ENCODE results near the gene SIGLEC6.
A peak's percentile ranks its signal among the peaks of the same experiment; 100 is the strongest.
"Not testable (repeated sequence)": the region's sequence is repeated elsewhere in the genome, so short reads cannot be mapped to it uniquely, and the experiment has no call there.

SIGLEC6 gene

DNA sequence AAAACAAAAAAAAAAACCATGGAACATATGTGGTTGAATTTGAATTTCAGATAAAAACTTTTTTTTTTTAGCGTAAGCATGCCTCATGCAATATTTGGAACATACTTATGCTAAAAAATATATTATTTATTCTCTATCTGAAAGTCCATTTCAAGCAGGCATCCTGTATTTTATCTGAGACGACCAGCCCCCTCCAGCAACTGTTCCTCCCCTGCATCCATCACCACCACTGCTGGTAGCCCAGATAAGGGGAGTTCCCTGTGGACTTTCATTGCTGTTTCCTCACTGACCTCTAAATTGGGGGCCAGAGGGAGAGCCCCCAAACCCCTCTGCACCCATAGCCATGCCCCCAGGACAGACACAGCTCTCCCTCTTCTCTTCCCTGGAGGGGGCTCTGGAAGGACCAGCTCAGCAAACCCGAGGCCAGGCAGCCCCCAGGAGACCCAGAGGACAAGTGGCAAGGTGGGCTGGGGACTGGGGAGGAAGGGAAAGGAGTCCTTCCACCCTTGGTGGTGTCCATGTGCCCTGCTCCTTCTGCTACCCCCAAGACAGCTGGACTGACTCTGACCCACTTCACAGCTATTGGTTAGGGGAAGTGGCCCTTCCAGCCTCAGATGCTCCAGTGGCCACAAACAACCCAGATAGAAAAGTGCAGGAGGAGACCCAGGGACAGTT lies 23.3 kb downstream of the SIGLEC6 start:
- no peak for DNase-seq

GRCh38 chr19:51507640-51508058 lies 23.8 kb downstream of the SIGLEC6 start:
- DNase-seq, result no peak

DNA sequence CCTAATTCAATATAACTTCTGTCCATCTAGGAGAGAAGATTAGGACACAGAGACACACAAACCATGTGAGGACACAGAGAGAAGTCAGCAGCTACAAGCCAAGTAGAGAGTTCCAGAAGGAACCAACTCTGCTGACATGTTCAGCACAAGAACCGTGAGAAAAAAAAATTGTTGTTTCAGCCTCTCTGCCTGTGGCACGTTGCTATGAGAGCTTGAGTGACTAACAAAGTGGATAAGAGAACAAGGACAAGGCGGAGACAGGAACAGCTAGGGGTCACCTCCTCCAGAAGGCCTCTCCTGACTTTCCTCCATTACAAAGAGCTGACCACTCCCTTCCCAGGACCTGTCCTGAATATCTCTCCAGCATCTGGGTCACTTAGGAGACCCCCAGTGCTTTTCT lies 24.3 kb downstream of the SIGLEC6 start:
- no peak for DNase-seq

DNA sequence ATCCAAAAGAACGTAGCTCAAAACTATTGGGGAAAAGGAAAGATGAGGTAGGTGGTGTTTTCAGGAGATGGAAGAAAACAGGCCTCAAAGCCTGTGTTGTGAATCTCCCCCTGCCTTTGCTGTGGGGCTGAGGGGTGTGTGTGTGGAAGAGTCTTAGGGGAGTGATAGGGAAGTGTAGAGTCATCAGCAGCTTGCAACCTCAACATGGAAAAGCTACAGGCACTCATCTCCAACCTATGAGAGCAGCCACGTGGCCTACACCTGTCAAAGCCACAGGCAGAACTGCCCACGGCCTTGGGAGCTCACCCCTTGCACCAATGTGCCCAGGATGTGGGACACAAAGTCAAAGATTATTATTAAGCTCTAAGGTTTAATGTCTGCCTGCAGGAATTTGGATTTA lies 25.6 kb downstream of the SIGLEC6 start:
- no peak for DNase-seq

DNA sequence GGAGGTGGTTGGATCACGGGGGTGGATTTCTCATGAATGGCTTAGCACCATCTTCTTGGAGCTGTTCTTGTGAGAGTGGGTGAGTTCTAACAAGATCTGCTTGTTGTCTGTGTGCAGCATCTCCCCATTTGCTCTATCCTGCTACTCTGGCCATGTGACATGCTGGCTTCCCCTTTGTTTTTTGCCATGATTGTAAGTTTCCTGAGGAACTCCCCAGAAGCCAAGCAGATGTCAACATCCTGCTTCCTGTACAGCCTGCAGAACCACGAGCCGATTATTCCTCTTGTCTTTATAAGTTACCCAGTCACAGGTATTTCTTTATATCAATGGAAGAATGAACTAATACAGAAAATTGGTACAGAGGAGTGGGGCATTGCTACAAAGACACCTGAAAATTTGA lies 27.6 kb downstream of the SIGLEC6 start:
- no peak for DNase-seq

DNA sequence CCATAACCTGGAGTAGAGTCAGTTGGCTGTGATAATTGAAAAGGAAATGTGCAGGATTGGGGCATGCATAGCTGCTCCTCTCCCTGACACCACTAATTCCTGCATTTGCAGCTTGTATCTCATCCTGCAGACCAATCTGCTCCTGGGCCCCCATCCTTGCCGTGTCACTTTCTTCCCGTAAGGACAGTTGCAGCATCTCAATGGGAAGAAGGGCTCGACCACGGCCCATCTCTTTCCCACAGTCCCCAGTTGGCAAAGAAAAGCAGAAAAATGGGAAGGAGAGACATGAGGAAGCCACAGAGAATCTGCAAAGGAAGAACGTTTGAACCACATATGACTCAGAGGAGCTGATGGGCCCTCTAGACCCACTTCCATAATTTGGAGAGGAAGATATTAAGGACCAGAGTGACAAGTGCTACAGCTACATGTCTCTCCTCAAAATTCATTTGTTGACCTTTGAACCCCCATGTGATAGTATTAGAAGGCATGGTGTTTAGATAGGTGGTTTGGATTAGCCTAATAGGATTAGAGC lies 28.1 kb downstream of the SIGLEC6 start:
- DNase-seq, result no peak

DNA sequence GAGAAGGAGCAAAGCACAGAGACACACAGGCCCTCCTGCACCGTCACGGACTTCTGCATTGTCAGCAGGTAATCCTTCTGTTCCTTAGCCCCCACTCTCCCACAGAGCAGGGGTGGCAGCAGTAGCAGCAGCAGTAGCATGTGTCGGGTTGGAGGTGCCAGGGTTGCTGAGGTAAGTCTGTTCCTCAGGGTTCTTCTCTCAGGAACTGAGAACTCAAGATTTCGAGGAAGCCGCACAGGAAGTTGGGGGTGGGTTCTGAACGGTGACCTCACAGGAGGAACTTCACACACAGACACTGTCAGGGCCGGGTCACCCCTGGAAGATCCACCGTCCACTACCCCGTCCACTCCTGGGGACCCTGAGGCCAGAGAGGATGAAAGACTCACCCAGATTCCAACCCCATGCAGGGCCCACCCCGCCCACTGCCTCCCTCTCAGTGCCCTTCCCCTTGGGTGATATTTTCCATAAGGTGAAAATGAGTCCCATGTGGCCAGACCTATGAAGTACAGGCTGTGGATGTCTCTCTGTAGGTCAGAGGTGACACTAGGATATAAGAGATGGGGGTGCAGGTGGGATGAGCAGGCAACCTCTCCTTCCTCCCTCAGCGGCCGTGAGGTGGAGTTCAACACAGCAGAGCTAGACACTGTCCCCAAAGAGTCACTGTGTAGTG lies 29.7 kb downstream of the SIGLEC6 start, which contains the start of gene SIGLEC12:
Gene SIGLEC12, minus strand, starts transcription at position 207 of the 670 bp plus-strand sequence. Its CDS starts 67 bp downstream, at position 140.
- DNase-seq, result no peak

DNA sequence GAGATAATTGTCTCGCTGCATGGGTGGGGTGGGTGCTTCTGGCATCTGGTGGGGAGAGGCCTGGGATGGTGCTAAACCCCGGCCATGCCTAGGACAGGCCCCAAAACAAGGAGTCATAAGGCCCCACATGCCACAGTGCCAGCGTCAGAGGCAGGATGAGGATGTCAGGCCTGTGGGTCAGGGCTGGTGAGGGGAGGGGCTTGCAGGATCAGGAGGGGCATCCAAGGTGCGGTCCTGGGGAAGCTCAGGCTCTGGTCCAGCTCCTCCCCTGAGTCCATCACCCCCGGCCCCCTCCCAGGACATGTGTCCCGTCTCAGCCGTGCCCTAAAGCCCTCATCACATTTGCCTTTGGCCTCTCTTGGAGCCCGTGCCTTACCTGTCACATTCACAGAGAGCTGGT lies 30.5 kb downstream of the SIGLEC6 start:
- DNase-seq, result not testable (repeated sequence)

- DNase-seq, result no peak
Observed at GRCh38 chr19:51497666-51498065, 33.8 kb downstream of the SIGLEC6 start.

GRCh38 chr19:51493776-51494175 lies 37.7 kb downstream of the SIGLEC6 start:
- no peak for DNase-seq

DNA sequence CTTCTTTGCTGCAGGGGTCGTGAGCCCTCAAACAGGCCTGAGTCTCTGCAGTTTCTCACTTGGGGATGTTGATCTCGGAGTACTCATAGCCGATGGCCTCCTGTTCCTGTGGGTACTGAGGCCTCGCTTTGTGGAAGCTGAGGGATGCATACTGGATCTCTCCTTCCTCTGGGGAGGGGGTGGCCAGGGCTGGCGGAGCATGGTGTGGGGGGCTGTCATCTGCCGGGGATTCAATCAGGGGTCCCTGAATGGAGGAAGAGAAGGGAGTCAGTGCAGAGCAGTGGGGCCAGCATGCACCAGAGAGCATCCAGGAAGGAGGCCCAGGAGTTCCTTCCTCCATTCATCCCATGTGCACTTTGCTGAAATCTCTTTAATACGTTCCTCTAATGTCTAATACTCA lies 39.9 kb downstream of the SIGLEC6 start:
- DNase-seq, result no peak

GRCh38 chr19:51490676-51491075 lies 40.8 kb downstream of the SIGLEC6 start:
- peak; percentile 8 for DNase-seq

- DNase-seq, result no peak
Observed at GRCh38 chr19:51489113-51489512, 42.4 kb downstream of the SIGLEC6 start.

DNA sequence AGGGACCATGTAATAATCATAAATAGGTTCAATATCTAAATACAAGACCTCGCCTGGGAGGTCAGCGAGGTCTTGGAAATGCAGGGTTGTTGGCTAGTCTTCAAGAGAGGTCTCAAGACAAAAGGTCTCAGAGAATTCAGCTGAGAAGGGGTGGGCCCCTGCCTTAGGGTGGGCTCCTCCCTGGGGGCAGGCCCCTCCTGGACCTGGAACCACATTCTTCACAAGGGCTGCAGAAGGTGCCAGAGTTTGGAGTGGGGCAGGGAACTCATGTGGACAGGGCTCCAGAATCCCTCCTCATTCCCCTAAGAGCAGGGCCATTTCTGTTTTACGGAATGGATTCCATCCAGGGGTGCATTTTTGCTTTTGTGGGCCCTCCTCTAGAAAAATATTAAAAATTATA lies 43.0 kb downstream of the SIGLEC6 start:
- no peak for DNase-seq

- no peak for DNase-seq
Observed at GRCh38 chr19:51485960-51486660, 45.4 kb downstream of the SIGLEC6 start.

GRCh38 chr19:51480590-51480989 lies 50.9 kb downstream of the SIGLEC6 start:
- no peak for DNase-seq

DNA sequence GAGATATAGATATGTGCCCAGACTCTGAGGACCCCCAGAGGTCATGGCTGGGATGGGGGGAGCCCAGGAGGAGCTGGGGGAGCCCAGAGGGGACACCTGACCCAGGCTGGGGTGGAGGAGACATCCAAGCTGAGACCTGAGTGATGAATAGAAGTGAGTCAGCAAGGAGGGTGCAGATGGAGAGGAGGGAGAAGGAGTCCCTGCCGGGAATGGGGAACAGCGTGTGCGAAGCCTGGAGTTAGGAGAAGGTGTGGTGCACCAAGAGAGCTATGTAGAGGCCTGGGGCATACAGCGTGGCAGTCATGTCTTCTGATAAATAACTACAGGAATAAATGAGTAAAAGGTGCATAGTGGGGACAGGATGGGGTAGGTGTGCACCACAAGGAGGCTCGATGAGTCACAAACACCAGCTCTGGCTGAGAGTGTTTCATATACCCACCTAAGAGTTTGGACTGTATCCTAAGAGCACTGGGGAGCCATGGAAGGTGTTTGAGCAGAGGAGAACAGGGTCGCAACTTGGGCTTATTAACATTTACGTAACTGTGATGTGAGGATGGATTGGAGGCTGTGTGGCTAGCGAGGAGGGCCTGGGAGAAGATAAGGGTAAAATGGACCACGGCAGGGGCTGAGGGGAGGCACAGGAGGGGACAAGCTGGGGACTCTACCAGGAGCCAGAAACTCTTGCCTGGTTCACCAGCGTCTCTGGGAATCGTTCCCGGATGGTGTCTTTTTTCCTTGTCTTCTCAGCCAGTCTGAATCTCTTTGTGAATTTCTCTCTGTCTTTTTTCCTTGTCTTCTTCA lies 51.7 kb downstream of the SIGLEC6 start:
- DNase-seq, result no peak

DNA sequence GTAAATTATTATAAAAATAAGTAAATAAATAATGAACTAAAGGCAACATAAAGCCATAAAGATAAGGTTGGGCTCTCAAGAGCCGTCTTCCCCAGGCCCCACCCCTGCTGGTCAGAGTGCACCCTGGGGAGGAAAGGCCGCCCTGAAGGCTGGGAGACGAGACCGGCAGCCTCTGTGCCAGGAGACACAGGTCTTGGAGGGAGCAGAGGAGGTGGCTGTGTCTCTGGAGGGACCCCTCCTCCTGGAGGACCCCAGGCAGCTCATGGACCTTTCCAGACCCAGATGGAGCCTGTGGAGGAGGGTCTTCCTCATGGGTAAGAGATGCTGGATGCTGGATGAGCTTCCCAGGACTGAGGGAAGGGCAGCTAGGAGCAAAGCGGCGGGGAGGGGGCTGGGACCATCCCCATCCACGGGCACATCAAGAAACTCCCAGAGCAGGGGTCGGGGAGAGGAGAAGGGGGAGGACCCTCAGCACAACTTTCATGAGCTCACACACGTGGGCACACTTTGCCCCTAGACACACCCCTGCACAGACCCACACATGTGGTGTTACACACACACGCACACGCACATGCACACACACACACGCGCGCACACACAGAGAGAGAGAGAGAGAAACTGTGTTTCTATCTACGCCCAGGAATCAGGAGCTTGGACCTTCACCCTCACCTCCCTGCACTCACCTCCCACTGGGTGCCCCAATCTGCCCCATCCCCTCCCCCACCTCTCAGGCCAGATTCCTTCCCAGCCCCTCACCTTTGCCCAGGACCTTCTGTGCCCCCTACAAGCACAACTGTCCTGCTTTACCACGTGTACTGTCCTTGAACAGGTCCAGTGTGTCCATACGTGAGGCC lies 52.9 kb downstream of the SIGLEC6 start, which contains the start of gene CEACAM18:
Gene CEACAM18, plus strand, starts transcription at position 159 of the 854 bp plus-strand sequence.
- no peak for DNase-seq

DNA sequence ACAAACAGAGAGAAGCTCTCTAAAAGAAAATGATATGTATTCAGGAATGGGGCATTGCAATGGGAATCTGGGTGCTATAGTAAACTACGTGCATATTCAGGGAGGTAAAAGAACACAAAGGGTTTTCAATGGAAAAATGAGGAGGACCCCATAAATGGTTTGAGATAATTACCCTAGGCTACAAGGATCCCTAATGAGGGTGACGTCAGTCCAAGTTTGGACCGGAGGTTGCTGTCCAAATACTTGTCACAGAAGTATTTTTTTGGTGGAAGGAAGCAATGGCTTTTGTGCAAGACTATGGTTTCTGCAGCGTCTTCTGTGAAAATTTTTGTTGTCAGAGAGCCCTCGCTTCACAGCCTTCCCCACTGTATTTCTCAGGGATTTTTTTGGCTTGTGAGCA lies 54.1 kb downstream of the SIGLEC6 start:
- no peak for DNase-seq

- DNase-seq, result no peak
Observed at GRCh38 chr19:51476164-51476563, 55.3 kb downstream of the SIGLEC6 start.

DNA sequence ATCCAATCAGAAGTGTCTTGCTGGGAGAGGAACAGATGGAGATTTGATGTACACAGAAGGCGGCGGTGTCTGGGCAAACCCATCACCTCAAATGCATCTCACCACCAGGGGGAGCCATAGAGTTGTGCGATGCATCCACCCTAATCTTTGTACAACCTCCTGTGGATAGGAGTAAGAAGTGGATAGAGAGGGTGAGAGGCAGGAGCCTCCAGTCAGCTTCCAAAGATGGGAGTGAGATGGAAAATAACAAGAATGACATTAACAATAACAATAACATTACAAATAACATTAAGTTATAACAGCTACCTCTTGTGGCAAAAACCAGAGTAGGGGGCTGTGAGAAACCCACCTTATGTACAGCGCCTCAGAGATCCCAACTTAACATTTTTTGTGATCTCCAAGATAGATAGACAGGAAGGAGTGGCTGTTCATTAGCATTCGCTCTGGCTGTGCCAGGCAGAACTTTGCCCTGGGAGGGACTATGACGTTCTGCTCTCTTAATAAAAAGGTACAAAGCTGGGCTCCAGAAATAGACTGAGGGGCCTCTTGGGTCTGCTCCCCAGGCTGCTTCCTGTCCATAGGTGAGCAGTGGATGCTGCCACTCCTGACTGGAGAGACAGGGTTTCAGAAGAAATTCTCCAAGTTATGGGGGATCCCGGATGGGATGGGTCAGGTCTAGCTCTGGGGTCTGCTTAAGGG lies 58.3 kb downstream of the SIGLEC6 start:
- peak; percentile 72 for DNase-seq
